ENCODE results near the gene ANO1.
A peak's percentile ranks its signal among the peaks of the same experiment; 100 is the strongest.

ANO1 gene

DNA sequence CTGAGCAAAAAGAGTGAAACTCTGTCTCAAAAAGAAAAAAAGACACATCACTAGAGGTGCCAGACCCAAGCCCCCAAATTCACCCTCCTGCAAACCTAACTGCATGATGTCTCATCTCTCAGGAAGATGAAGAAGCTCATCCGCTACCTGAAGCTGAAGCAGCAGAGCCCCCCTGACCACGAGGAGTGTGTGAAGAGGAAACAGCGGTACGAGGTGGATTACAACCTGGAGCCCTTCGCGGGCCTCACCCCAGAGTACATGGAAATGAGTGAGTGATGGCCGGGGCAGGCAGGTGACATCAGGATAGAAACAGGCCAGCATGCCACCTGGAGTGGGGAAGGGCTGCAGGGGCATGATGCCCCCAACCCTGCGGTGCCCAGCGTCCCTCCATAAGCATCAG is 89.0 kb downstream of the ANO1 start:
- Histone ChIP-seq H3K4me1 (ENCODE audit: control insufficient read depth, insufficient read depth, low read length) (no peaks in the 10 kb centered on the region), H3K27ac (ENCODE audit: low read length) (no peak overlapping the region), H3K4me3 (ENCODE audit: low read length) (no peak overlapping the region), H3K36me3 (ENCODE audit: control insufficient read depth, insufficient read depth, low read length) (no peaks in the 10 kb centered on the region), H3K9me3 (ENCODE audit: control insufficient read depth, insufficient read depth, low read length) (no peaks in the 10 kb centered on the region), H3K27me3 (ENCODE audit: control insufficient read depth, insufficient read depth, low read length) (no peaks in the 10 kb centered on the region)
- WGBS (ENCODE audit: insufficient coverage, insufficient read length) = no CpG with 5 or more reads among the region's 9 CpGs
- DNase-seq (ENCODE audit: low read depth, low spot score) = no peak

DNA sequence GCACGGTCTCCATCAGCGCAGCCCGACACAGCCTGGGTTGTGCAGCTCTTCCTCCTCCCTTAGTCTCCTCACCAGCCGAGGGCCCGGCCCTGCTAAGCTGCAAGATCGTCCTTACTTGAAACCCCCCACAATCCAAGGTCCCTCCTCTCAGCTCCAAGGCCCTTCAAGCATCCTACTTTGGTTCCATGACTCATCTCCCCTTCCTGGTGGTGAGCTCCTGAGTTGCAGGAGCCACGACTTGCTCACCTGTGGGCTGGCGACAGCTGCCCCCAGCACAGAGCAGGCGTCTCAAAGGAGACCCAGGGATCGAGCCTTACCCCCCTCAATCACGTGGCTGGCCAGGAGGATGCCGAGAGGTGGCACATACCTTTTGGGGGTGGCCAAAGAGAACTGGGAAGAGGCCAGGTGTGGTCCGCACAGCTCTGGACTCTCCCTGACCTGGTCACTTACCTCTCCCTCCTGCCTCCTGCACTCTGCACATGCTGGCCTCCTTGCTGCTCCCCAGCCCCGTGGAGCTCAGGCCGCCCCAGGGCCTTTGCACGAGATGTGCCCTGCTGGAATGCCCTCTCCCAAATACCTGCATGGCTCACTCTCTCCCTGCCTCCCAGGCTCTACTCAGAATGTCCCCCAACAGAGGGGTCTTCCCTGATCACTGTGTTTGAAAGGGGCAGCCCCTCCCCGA is 89.7 kb downstream of the ANO1 start:
- WGBS (ENCODE audit: insufficient coverage, insufficient read length) = no CpG with 5 or more reads among the region's 17 CpGs
- no peak for DNase-seq (ENCODE audit: low read depth, low spot score)
- Histone ChIP-seq H3K4me1 (ENCODE audit: control insufficient read depth, insufficient read depth, low read length) (no peaks in the 10 kb centered on the region), H3K27ac (ENCODE audit: low read length) (no peak overlapping the region), H3K36me3 (ENCODE audit: control insufficient read depth, insufficient read depth, low read length) (no peaks in the 10 kb centered on the region), H3K9me3 (ENCODE audit: control insufficient read depth, insufficient read depth, low read length) (no peaks in the 10 kb centered on the region), H3K4me3 (ENCODE audit: low read length) (no peak overlapping the region), H3K27me3 (ENCODE audit: control insufficient read depth, insufficient read depth, low read length) (no peaks in the 10 kb centered on the region)

DNA sequence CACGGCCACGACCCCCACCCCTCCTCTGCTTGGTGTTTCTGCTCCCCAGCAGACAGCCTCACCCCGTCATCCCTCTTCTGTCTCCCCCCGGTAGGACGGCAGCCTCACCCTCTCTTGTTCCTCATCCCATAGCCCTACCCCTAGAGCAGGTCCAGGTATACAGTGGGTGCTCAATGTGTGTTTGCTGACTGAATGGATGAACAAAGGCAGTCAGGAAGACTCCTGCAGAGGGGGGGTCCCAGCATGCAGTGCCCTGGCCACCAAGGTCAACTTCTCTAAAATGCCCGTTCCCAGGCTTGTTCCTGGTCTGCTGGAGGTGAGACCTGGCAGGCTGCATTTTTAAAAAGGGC is 90.3 kb downstream of the ANO1 start:
- H3K27me3 ChIP-seq (ENCODE audit: control insufficient read depth, insufficient read depth, low read length) = no peaks in the 10 kb centered on the region
- DNase-seq (ENCODE audit: low read depth, low spot score) = no peak

DNA sequence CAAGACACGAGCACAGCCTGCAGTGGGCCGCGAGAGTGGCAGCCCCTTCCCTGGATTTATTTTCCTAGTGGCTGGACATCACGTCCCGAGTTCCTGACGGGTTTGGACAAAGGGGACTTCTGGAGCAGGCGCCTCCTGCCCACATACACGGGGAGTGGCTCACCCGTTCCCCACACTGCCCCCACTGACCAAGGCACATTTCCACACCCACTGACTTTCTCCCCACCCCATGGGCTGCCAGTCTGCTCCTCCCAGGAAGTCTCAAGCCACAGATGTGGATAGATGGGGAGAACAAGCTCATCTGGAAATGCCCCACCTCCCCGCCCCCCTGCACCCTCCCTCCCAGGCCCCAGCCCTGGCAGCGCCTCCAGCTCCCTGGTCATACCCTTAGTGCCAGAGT is 91.0 kb downstream of the ANO1 start:
- WGBS (ENCODE audit: insufficient coverage, insufficient read length) = no CpG with 5 or more reads among the region's 11 CpGs
- Histone ChIP-seq H3K4me3 (ENCODE audit: low read length) (no peak overlapping the region), H3K27ac (ENCODE audit: low read length) (no peak overlapping the region), H3K9me3 (ENCODE audit: control insufficient read depth, insufficient read depth, low read length) (no peaks in the 10 kb centered on the region), H3K27me3 (ENCODE audit: control insufficient read depth, insufficient read depth, low read length) (no peaks in the 10 kb centered on the region), H3K36me3 (ENCODE audit: control insufficient read depth, insufficient read depth, low read length) (no peaks in the 10 kb centered on the region), H3K4me1 (ENCODE audit: control insufficient read depth, insufficient read depth, low read length) (no peaks in the 10 kb centered on the region)
- DNase-seq (ENCODE audit: low read depth, low spot score) = no peak

More for the DNA sequence above, 90.3 kb downstream of the ANO1 start:
- Histone ChIP-seq H3K4me3 (ENCODE audit: low read length) (no peak overlapping the region), H3K9me3 (ENCODE audit: control insufficient read depth, insufficient read depth, low read length) (no peaks in the 10 kb centered on the region), H3K4me1 (ENCODE audit: control insufficient read depth, insufficient read depth, low read length) (no peaks in the 10 kb centered on the region), H3K27ac (ENCODE audit: low read length) (no peak overlapping the region), H3K36me3 (ENCODE audit: control insufficient read depth, insufficient read depth, low read length) (no peaks in the 10 kb centered on the region)
- no CpG with 5 or more reads among the region's 6 CpGs for WGBS (ENCODE audit: insufficient coverage, insufficient read length)

DNA sequence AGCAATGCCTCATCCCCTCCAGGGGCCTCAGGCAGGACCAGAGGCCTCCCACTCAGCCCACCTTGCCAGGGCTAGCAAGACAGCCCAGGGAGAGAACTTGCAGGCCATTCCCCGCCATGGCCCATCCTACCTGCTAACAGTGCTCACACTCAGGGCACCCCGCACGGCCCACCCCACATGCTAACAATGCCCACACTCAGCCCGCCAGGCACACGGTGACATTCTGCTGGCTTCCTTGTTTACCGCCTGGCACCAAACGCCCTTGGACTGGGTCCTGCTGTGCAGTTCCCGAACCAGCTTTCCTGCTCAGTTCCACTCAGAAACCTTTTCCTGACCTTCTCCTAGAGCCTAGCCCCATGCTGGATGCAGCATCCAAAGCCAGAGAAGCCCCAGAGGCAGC is 91.5 kb downstream of the ANO1 start:
- Histone ChIP-seq H3K27ac (ENCODE audit: low read length) (no peak overlapping the region), H3K9me3 (ENCODE audit: control insufficient read depth, insufficient read depth, low read length) (no peaks in the 10 kb centered on the region), H3K27me3 (ENCODE audit: control insufficient read depth, insufficient read depth, low read length) (no peaks in the 10 kb centered on the region), H3K36me3 (ENCODE audit: control insufficient read depth, insufficient read depth, low read length) (no peaks in the 10 kb centered on the region), H3K4me3 (ENCODE audit: low read length) (no peak overlapping the region), H3K4me1 (ENCODE audit: control insufficient read depth, insufficient read depth, low read length) (no peaks in the 10 kb centered on the region)
- WGBS (ENCODE audit: insufficient coverage, insufficient read length) = no CpG with 5 or more reads among the region's 8 CpGs
- no peak for DNase-seq (ENCODE audit: low read depth, low spot score)

DNA sequence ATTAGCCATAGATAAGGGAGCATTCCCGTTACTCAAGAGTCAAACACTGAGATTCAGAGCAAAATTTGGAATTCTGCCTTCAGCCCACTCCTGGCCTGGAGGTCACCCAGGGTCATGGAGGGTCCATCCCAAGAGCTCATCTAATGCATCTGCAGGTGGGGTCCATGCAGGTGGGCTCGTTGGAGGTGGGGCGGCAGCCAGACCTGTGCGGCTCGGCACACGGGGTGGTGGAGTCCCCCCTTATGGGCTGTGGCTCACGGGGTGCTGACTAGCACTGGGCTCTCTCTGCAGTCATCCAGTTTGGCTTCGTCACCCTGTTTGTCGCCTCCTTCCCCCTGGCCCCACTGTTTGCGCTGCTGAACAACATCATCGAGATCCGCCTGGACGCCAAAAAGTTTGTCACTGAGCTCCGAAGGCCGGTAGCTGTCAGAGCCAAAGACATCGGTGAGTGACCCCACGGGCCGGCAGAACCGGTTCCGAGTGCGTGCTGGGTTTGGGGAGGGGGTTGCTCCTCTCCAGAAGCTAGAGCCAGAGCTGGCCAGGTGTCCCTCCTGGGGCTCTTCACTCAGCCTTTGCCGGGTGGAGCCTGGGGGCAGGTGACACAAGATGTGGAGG is 92.6 kb downstream of the ANO1 start:
- H3K36me3 ChIP-seq (ENCODE audit: control insufficient read depth, insufficient read depth, low read length) = no peaks in the 10 kb centered on the region

DNA sequence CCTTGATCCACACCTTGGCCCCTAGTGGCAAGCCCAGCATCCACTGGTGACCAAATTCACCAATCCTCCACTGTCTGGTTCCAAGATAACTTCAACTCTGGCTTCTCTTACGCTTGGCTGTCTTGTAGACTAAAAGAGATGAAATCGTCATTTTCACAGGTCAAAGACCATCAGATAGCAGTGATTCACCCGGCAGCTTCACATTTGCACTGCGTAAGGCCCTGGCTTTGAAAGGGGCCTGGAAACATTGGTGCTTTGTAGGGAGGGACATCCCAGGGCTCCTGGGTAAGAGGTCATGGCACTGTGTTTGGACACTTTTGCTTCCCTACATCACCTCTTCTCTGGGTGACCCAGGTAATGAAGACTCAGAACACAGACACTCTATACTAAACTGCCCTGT is 94.9 kb downstream of the ANO1 start:
- Histone ChIP-seq H3K36me3 (ENCODE audit: control insufficient read depth, insufficient read depth, low read length) (no peaks in the 10 kb centered on the region), H3K4me1 (ENCODE audit: control insufficient read depth, insufficient read depth, low read length) (peaks cover 2% of the 10 kb centered on the region; the same call in 1 of the 2 replicates), H3K27me3 (ENCODE audit: control insufficient read depth, insufficient read depth, low read length) (no peaks in the 10 kb centered on the region), H3K4me3 (ENCODE audit: low read length) (no peak overlapping the region), H3K27ac (ENCODE audit: low read length) (no peak overlapping the region), H3K9me3 (ENCODE audit: control insufficient read depth, insufficient read depth, low read length) (no peaks in the 10 kb centered on the region)
- DNase-seq (ENCODE audit: low read depth, low spot score) = no peak
- WGBS (ENCODE audit: insufficient coverage, insufficient read length) = no CpG with 5 or more reads among the region's 4 CpGs

More for the DNA sequence above, 92.6 kb downstream of the ANO1 start:
- Histone ChIP-seq H3K27ac (ENCODE audit: low read length) (no peak overlapping the region), H3K27me3 (ENCODE audit: control insufficient read depth, insufficient read depth, low read length) (no peaks in the 10 kb centered on the region), H3K4me3 (ENCODE audit: low read length) (no peak overlapping the region), H3K4me1 (ENCODE audit: control insufficient read depth, insufficient read depth, low read length) (peaks cover 2% of the 10 kb centered on the region; the same call in 1 of the 2 replicates), H3K9me3 (ENCODE audit: control insufficient read depth, insufficient read depth, low read length) (no peaks in the 10 kb centered on the region)
- DNase-seq (ENCODE audit: low read depth, low spot score) = no peak
- WGBS (ENCODE audit: insufficient coverage, insufficient read length) = no CpG with 5 or more reads among the region's 22 CpGs

DNA sequence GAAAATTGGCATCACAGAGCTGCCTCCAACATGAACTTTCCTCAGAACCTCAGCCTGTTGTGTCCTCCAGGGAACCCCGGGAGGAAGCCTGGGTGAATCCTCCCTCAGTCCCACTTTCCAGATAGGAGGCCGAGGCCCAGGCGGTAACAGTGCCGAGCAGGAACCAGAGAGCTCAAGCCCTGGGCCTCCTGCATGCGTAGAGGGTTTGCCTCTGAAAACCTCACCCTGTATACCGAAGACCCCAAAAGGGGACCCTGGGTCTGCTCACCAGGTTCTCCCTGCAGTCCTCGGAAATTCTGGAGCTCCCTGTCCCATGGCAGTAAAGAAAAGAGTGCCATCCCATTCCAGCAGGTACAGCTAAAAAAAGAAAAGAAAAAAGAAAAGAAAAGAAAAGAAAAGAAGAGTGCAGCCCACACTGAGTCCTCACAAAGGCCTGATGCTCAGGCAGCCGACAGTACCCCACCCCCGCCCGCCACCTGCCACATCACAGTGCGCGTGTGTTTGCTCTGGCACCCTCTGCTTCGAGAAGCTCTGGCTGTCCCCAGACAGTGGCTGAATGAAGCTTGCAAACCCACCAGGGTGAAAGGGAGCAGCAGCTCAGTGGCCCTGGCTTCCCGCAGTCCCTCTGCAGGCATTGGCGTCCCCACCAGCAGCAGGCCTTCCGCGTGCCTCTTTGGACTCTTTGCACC is 96.6 kb downstream of the ANO1 start:
- WGBS (ENCODE audit: insufficient coverage, insufficient read length) = no CpG with 5 or more reads among the region's 17 CpGs
- Histone ChIP-seq H3K4me1 (ENCODE audit: control insufficient read depth, insufficient read depth, low read length) (peaks cover 2% of the 10 kb centered on the region; the same call in 1 of the 2 replicates), H3K9me3 (ENCODE audit: control insufficient read depth, insufficient read depth, low read length) (no peaks in the 10 kb centered on the region), H3K27ac (ENCODE audit: low read length) (no peak overlapping the region), H3K4me3 (ENCODE audit: low read length) (no peak overlapping the region), H3K27me3 (ENCODE audit: control insufficient read depth, insufficient read depth, low read length) (no peaks in the 10 kb centered on the region), H3K36me3 (ENCODE audit: control insufficient read depth, insufficient read depth, low read length) (no peaks in the 10 kb centered on the region)
- DNase-seq (ENCODE audit: low read depth, low spot score) = no peak

DNA sequence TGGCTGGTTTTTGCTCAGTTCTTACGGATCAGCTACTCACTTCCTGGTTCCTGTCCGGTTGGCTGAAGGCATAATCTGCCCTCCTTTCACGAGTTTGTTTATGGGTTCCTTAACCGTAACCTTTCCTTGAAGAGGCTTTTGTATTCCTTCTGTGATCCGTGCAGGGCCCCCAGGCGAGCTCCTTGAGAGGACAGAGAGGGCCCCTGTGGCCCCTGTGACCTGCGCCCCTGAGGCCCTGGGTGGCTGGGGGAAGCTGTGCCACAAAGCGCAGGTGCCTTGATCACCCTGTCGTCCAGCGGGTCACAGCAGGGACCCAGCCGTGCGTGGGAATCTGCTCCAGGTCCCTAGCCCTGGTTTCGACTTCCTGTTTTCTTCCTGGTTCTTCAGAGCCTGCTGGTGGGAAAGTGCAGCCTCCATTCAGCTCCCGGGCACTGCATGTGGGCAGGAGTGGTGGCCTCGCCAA is 97.2 kb downstream of the ANO1 start:
- no CpG with 5 or more reads among the region's 15 CpGs for WGBS (ENCODE audit: insufficient coverage, insufficient read length)
- Histone ChIP-seq H3K4me3 (ENCODE audit: low read length) (no peak overlapping the region), H3K4me1 (ENCODE audit: control insufficient read depth, insufficient read depth, low read length) (peaks cover 2% of the 10 kb centered on the region; the same call in 1 of the 2 replicates), H3K36me3 (ENCODE audit: control insufficient read depth, insufficient read depth, low read length) (no peaks in the 10 kb centered on the region), H3K9me3 (ENCODE audit: control insufficient read depth, insufficient read depth, low read length) (no peaks in the 10 kb centered on the region), H3K27me3 (ENCODE audit: control insufficient read depth, insufficient read depth, low read length) (no peaks in the 10 kb centered on the region), H3K27ac (ENCODE audit: low read length) (no peak overlapping the region)
- DNase-seq (ENCODE audit: low read depth, low spot score) = no peak

DNA sequence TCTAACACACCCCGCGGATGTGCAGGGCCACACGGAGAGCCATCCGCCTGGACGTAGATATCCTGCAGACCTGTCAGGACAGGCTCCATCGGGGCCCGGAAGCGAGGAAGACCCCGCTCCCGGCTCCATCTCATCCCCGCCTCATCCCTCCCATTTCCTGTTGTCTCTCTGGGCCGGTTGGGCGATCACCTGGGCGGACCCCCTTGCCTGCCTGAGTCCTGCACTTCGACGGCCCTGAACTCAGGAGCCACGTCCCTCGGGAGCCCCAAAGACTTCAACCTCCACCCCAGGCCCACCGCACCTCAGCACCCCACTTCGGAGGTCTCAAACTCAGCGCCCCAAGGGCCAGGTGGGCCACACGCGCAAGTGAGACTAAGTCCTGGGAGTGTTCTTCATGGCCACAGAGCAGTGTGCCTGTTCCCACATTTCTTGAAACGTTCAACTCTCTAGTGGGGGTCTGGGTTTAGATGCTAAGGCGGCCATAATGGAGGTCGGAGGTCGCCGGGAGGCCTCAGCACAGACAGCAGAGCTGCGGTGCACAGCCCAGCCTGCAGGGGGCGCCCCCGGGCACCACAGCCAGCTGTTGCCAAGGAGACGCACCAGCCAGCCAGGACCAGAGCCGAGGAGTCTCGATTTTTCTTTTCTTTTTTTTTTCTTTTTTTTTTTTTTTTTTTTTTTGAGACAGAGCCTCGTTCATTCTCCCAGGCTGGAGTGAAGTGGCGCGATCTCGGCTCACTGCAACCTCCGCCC is 99.0 kb downstream of the ANO1 start:
- no peak overlapping the region for H3K27ac ChIP-seq (ENCODE audit: low read length)
- DNase-seq (ENCODE audit: low read depth, low spot score) = peak; percentile 48
- H3K4me3 ChIP-seq (ENCODE audit: low read length) = no peak overlapping the region
- no CpG with 5 or more reads among the region's 39 CpGs for WGBS (ENCODE audit: insufficient coverage, insufficient read length)
- H3K36me3 ChIP-seq (ENCODE audit: control insufficient read depth, insufficient read depth, low read length) = no peaks in the 10 kb centered on the region
- no peaks in the 10 kb centered on the region for H3K27me3 ChIP-seq (ENCODE audit: control insufficient read depth, insufficient read depth, low read length)
- no peaks in the 10 kb centered on the region for H3K9me3 ChIP-seq (ENCODE audit: control insufficient read depth, insufficient read depth, low read length)
- peaks cover 2% of the 10 kb centered on the region; the same call in 1 of the 2 replicates for H3K4me1 ChIP-seq (ENCODE audit: control insufficient read depth, insufficient read depth, low read length)
